Gastrocnemius medialis (tissue), 4 donors: ENCODE measurements around the gene BMP4.

Source experiments
- POLR2A ChIP-seq, 2 donors: fragments of 450-650 bp; IDR thresholded peaks; one replicate each; pipeline ENCODE4 v1.6.1; 2017; ENCODE audit warnings: antibody characterized with exemption in 2 of 2, mild to moderate bottlenecking in 2 of 2, moderate library complexity in 2 of 2
- TF ChIP-seq, protein P1 (sequence below), 5 experiments: fragments of 450-650 bp in 3 of 5; fragments of 200-600 bp in 2 of 5; sonication (generic) in 2 of 5; IDR thresholded peaks in 4 of 5; conservative IDR thresholded peaks in 1 of 5; 1 replicate in 4 of 5; 2 replicates in 1 of 5; pipeline ENCODE4 v1.5.1; 2016 to 2019; ENCODE audit warnings: antibody characterized with exemption in 5 of 5, mild to moderate bottlenecking in 3 of 5, moderate library complexity in 3 of 5

- TF ChIP-seq, protein P1, sequence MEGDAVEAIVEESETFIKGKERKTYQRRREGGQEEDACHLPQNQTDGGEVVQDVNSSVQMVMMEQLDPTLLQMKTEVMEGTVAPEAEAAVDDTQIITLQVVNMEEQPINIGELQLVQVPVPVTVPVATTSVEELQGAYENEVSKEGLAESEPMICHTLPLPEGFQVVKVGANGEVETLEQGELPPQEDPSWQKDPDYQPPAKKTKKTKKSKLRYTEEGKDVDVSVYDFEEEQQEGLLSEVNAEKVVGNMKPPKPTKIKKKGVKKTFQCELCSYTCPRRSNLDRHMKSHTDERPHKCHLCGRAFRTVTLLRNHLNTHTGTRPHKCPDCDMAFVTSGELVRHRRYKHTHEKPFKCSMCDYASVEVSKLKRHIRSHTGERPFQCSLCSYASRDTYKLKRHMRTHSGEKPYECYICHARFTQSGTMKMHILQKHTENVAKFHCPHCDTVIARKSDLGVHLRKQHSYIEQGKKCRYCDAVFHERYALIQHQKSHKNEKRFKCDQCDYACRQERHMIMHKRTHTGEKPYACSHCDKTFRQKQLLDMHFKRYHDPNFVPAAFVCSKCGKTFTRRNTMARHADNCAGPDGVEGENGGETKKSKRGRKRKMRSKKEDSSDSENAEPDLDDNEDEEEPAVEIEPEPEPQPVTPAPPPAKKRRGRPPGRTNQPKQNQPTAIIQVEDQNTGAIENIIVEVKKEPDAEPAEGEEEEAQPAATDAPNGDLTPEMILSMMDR (IDR thresholded peaks at IDR 0.05 in 4 of 5, conservative IDR thresholded peaks at IDR 0.05 in 1 of 5) = no peak
- TF ChIP-seq POLR2A (IDR thresholded peaks at IDR 0.05) = no peak
Observed at GRCh38 chr14:53921027-53921426, 35.6 kb downstream of the BMP4 start.
